GM19328 (cell line): ENCODE results near the gene PAQR4.

Experiments
- ATAC-seq: cut with Tn5 transposase; IDR thresholded peaks from one replicate; pipeline ENCODE4 v1.9.1; 2021; ENCODE audit warnings: mild to moderate bottlenecking, moderate library complexity; ENCODE audit not compliant: unreplicated experiment

PAQR4 gene

DNA sequence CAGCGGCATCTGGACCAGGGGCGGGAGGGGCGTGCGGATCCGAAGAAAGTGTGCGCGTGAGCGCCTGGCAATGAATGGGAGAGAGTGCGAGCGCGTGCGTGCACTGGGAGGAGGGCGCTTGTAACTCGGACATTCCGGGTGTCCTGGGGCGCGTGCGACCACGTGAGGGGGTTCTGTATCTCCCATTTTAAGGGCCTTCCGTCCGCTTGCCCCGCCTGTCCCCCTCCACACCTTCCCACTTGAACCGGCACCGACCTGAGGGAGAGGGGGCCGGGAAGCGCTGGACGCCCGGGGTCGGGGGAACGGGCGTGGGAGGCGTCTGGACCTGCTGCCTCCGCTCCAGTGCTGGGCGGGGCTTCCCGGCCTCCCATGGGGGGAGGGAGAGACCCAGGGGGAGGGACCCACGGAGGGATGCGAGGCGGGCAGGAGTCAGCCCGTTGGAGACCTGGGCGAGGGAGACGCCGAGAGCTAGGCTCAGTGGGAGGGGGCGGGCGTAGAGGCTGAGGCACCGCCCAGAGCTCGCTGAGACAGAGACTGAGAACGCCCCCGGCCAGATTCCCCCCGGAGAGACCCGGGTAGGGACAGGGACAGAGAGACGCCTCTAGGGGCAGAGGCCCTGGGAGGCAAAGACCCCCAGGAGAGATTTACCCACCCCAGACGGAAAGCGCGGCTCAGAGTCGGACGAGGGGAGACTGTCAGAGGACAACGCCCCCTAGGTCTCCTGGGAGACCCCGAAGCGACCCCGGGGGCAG, 5.2 kb upstream of the PAQR4 start, which contains the start of gene KREMEN2:
Gene KREMEN2, plus strand, starts transcription at position 553 of the 752 bp plus-strand sequence. CDS start 246 bp downstream, outside the sequence.
- no peak for ATAC-seq

DNA sequence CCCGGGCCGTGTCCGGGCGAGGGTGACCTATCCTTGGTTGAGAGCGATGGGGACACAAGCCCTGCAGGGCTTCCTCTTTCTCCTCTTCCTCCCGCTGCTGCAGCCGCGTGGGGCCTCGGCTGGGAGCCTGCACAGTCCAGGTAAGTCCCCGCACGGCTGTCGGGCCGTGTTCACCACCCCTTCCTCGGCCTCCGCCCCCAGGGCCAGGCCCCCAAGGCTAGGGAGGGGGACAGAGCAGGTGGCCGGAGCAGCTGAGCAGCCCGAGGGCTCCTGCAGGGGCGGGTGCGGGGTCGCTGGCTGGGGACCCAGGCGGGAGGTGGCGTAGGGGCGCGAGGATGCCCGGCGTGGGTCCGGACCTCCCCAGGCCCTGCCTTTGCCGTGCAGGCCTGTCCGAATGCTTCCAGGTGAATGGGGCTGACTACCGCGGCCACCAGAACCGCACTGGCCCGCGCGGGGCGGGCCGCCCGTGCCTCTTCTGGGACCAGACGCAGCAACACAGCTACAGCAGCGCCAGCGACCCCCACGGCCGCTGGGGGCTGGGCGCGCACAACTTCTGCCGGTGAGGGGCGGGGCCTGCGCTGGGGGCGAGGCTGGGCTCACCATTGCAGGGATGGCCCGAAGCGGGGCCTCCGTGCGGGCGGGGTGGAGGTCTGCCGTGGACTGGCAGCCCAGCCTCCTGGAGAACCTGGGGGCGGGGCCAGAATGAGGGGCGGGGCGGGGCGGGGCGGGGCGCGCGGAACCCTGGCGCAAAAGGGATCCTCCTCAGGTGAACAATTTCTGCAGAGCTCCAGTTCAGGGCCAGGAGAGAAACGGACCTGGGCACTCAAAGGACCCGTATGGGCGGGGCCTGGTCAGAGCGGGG, 4.4 kb upstream of the PAQR4 start:
- ATAC-seq: no peak

DNA sequence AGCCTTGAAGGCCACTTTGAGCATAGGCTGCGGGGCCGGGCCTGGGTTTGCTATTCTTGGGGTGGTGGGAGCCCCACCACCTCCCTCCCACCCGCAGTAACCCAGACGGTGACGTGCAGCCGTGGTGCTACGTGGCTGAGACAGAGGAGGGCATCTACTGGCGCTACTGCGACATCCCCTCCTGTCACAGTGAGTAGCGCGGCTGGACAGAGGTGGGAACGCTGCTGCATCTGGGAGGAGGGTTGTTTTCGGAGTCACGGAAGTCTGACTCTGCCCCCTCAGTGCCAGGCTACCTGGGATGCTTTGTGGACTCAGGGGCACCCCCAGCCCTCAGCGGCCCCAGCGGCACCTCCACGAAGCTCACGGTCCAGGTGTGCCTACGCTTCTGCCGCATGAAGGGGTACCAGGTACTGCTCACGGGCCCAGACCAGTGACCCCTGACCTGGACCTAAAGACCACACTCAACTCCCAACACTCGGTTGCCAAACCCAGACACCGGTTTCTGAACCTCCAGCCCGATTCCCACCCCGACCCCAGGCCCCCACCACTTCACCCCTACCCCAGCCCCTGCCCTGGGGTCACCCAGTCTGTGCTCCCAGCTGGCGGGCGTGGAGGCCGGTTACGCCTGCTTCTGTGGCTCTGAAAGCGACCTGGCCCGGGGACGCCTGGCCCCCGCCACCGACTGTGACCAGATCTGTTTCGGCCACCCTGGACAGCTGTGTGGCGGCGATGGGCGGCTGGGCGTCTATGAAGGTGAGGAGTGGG, 2.9 kb upstream of the PAQR4 start:
- ATAC-seq: no peak

DNA sequence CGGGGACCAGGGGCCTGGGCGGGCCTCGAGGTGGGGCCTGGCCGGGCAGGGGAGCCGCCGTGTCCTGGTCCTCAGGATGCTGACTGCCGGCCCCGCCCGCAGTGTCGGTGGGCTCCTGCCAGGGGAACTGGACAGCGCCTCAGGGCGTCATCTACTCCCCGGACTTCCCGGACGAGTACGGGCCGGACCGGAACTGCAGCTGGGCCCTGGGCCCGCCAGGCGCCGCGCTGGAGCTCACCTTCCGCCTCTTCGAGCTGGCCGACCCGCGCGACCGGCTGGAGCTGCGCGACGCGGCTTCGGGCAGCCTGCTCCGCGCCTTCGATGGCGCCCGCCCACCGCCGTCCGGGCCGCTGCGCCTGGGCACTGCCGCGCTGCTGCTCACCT, 2.3 kb upstream of the PAQR4 start:
- no peak for ATAC-seq

DNA sequence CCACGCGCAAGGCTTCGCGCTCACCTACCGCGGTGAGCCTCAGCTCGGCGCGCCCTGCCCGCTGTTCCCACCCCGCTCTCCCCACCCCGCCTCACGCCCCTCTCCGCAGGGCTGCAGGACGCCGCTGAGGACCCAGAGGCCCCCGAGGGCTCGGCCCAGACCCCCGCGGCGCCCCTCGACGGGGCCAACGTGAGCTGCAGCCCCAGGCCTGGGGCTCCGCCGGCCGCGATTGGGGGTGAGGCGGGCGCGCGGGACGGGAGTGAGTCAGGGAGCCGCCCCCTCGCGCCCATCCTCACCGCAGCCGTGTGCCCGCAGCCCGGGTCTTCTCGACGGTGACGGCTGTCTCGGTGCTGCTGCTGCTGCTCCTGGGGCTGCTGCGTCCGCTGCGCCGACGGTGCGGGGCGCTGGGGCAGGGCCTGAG, 1.9 kb upstream of the PAQR4 start:
- ATAC-seq: no peak

DNA sequence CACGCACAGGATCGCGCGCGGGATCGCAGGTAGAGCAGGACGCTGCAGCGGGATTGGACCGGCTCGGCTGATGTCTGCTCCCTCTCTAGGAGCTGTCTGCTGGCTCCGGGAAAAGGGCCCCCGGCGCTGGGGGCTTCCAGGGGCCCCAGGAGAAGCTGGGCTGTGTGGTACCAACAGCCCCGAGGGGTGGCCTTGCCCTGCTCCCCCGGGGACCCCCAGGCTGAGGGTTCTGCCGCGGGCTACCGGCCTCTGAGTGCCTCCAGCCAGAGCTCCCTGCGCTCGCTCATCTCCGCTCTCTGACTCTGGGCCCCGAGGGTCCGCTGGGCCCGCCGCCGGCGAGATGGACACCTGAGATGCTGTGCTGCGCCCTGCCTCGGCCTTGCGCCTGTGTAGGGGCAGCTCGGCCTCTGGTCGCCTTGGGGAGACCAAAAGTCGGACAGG, 1.4 kb upstream of the PAQR4 start:
- no peak for ATAC-seq

DNA sequence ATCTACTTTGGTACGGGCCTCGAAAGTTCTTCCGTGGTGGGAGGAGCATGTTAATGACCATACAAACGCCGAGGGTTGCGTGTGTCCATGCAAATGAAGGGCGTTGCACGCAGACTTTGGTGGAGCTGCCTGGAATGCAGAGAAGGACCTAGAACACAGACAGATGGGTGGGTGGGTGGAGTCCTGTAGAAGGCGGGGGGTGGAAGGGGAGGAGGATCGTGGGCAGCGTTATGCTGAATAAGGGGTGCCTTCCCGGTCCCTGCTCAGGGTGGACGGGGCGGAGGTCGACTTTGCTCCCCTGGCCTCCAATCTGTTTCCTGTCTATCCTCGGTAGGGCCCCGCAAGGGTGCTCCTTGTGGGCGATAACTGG, 795 bp upstream of the PAQR4 start:
- ATAC-seq: no peak

DNA sequence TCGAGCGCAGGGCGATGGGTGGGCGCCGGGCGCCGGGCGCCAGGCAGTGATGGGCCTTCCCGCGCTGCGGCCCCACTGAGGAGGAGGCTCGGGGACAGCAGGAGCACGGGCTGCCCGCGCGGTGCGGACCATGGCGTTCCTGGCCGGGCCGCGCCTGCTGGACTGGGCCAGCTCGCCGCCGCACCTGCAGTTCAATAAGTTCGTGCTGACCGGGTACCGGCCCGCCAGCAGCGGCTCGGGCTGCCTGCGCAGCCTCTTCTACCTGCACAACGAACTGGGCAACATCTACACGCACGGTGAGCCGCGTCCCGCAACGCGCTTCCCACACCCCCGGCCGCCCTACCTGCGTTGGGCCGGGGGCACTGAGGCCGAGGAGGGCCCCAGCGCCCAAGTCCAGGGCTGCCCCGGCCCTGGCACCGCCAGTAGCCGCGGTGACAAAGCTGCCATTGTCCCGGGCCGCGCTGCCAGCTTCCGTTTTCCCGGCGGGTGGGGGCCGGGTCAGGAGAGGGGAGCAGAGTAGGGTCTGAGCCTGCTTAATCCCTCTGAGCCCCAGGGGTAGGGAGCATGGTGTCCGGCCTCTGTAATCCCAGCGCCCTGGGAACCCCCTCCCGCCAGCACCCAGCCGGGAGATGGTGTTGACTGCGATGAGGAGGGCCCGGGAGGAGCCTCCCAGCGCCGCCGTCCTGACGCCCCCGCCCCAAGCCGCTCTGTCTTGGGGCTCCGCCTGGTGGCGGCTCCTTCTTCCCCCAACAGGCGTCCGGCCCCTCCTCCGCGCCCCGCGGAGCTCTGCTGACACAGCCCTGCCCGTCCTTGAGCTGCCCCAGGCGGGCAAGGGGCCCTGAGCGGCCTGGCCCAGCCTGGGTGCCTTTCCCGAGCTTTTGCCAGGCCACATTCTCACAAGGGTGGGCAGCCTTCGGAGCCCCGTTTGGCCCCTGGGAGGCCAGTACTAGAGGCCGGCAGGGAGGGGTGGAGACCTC, 685 bp downstream of the PAQR4 start:
- ATAC-seq: peak; percentile 6

DNA sequence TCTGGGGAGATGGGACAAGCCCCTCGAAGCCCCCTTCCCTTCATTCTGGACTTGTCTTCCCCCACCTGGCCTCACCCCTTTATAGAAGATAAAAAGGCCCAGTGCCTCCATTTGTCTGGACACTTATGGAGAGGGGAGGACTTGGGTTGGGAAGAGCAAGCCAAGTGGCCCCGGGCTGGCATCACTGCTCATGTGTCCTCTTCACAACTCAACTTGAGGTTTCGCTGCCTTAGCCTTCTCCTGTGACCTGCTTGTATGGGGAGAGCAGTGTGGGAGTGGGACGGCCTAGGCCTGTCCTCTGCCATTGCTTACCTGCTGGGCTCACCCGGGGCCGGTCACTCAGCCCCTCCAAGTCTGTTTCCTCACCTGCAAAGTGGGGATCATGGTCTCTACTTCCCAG, 1.4 kb downstream of the PAQR4 start:
- ATAC-seq: no peak

DNA sequence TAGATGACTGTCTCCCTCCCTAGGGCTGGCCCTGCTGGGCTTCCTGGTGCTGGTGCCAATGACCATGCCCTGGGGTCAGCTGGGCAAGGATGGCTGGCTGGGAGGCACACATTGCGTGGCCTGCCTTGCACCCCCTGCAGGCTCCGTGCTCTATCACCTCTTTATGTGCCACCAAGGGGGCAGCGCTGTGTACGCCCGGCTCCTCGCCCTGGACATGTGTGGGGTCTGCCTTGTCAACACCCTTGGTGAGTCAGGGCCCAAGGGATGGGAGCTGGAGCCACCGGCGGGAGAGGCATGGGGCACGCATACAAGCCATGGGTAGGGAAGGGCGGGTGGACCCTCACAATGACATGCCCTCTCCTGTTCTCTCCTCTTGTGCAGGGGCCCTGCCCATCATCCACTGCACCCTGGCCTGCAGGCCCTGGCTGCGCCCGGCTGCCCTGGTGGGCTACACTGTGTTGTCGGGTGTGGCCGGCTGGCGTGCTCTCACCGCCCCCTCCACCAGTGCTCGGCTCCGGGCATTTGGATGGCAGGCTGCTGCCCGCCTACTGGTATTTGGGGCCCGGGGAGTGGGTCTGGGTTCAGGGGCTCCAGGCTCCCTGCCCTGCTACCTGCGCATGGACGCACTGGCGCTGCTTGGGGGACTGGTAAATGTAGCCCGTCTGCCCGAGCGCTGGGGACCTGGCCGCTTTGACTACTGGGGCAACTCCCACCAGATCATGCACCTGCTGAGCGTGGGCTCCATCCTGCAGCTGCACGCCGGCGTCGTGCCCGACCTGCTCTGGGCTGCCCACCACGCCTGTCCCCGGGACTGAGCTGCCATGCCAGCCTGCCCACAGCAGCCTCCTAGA, 2.2 kb downstream of the PAQR4 start:
- no peak for ATAC-seq

DNA sequence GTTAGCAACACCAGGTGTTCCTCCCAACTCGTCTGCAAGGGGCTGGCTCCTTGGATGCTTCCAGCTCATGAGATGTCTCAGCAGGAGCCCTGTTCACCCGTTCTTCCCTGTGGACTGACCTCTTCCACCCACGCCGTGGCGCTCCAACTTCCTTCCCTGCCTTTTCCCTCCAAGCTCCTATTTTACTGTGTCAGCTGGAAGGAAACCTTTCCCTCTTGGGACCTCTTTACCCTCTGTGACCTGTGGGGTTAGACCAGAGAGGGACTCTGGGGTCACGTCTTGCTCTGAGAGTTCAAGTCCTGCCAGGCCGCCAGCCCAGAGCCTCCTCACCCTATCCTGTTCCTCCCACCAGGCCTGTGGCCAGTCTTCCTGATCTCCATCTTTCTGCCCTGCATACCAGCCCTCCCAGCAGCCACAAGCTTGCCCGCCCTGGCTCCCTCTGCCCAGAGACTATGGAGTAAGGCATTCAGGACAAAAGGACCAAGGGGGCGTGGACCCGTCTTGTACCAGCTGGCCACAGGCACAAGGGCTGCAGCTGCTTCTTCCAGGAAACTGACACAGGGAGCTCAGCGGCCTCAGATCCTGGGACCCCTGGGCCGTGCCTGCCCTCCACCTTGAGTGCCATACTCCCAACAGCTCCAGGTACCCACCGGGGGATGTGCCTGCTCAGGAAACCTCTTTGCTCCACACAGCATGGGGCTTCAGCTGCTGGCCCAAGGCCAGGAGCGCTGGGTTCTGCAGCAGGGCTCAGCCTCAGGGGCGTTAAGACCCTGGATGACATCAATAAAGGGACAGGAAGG, 3.0 kb downstream of the PAQR4 start:
- ATAC-seq: no peak

DNA sequence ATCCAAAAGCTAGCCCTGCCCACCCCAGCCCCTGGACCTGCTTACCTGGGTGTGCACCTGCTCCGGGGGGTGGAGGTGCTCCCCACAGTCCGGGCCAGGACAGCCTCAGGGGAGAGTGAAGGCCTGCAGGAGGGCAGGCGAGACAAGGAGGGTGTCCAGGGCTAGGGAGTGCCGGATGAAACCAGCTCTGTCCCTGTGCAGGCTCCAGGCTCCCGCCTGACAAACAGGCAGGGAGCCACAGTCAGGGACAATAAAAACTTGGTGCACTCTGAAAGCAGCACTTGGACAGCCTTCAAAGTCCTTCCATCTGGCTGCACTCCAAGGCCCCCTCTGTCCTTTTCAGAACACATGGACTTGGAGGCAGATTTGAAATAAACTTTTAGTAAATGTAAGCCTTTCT, 3.9 kb downstream of the PAQR4 start:
- no peak for ATAC-seq

DNA sequence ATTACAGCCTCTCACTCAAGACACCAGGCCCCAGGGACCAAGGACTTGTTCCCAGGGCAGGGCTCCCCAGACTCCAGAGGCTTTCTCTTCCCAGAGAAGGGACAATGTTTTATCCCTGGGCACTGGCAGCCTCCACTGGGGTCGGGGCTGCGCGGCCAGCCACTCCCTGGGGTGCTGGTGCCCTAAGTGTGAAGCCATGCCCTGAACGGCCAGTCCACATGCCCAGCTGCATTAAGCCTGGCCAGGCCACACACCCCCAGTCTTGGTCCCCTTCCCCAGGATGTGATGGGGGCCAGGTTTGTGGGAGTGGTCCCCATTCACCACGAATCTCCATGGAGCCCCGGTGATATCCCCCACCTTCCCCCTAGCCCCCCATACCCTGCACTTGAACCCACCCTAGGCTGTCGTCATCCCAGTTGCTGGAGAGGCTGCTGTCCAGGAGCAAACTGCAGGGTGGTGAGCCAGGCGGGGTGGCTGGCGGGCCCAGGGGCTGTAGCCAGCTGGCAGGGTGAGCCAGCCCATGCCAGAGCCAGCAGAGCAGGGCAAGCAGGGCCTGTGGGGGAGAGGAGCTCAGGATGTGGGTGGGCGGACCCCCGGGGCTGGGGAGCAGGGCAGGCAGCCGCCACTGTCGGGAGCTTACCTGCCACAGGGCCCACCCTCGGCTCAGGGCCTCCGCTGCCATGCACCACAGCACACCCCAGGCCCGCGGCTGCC, 4.6 kb downstream of the PAQR4 start:
- ATAC-seq: no peak

DNA sequence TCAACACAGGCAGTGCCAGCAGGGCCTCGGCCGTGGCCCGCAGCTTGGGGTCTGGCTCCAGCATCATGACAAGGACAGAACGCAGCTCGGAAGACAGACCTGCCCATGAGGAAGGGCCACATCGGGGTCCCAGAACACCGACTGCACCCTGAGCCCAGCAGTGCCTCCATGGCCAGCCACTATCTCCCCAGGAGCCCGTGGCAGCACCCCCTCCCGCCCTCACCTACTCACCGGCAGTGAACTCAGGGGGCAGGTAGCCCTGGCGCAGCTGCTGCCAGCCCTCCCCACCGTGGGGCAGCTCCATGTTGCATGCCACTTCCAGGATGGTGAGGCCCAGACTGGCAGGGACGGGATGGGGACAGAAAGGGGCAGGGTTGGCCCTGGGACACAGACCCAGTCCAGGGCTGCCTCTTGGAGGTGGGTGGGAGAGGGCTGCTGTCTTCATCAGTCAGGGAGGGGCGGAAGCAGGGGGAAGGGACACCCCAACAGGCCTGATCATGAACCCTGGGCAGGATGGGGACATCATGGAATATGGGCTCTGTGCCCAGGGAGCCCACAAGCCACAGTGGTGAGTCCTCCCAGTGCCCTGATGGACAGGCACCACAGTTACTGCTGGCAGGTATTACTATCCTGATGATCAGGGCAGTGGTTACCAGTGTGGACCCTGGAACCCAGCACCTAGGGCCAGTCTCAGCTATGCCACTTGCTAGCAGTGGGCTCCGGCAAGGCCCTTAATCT, 5.3 kb downstream of the PAQR4 start:
- no peak for ATAC-seq

DNA sequence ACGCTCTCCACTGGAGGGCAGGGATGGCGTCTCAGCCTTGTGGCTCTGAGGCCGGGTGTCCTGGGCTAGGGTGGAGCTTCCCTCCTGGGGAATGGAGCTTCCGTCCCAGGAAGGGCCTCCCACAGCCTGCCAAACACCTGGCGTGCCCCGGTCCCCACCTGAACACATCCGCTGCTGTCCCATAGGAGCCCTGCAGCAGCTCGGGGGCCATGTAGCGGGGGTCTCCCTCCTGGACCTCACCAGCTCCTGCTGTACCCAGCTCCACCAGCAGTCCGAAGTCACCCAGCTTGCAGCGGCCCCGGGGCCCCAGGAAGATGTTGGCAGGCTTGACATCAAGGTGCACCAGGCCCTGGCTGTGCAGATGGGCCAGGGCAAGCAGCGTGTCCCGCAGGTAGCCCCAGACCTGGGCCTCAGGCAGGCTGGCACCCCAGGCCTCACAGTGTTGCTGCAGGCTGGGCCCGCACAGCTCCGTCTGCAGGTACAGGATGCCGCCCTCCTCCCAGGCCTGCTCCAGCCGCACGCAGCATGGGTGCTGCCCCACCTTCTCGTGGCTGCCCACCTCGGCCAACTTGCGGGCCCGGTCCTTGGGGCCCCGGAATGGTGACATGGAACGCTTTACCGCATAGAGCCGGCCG, 6.1 kb downstream of the PAQR4 start:
- no peak for ATAC-seq

DNA sequence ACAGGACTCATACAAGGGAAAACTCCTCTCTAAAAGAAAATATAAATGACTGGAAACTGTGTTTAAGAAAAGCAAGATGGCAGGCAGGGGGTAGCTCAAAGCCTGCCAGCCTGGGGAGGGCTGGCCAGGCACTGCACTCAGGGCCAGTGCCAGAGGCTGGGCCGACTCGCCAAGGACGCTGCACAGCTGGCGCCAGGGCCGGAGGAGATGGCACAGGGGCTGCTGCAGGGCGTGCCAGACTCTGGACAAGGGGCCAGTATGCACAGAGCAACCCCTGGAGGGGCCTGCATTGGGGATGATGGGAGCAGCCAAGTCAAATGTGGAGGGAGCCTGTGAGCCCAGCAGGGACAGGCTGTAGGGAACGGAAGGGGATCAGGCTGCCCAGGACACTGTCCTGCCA, 7.1 kb downstream of the PAQR4 start:
- ATAC-seq: no peak

DNA sequence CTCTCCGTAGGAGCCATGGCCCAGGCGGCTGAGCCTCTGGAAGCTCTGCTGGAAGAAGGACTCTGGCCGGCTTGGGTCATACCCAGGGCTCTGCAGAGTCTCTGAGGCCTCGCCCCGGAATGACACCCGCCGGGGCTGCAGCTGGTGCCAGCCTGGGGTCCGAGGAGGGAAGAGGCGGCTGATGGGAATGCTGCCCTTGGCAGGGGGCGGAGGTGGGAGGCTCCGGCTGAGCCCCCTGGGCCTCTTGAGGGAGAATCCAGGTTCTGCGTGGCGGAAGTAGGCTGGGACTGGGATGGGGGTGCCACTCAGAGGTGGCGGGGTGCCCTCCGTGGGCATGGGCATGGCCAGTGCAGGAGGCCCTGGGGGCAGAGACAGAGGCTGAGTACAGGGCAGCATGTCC, 7.5 kb downstream of the PAQR4 start:
- ATAC-seq: no peak
